WTC11 (cell line): ENCODE results near the gene PNISR. TPM values are rescaled to one million over a fixed set of nuclear protein-coding genes. Genes with fewer than 3 reads are reported as not detected.
A peak's percentile ranks its signal among the peaks of the same experiment; 100 is the strongest.

Experiments used
- ATAC-seq: fragments of 200-7000 bp; cut with Tn5 transposase; 2 replicates; pipeline ENCODE4 v1.10.0; 2021; ENCODE audit warnings: mild to moderate bottlenecking, moderate library complexity
- CTCF ChIA-PET: fragments of 300-600 bp; sonication (Branson Sonifier 250); formaldehyde crosslinking; loops from one replicate; lab custom pipeline; 2021; ENCODE audit warnings: antibody characterized with exemption; lab: Charles Lee
- POLR2A ChIA-PET: fragments of 350-600 bp; sonication (Branson Sonifier 250); formaldehyde crosslinking; loops from one replicate; lab custom pipeline; 2021; ENCODE audit warnings: antibody characterized with exemption; lab: Charles Lee
- DNase-seq: peaks from one replicate; pipeline ENCODE4 v3.0.0; 2021; ENCODE audit warnings: low spot score
- H3K27ac Mint-ChIP-seq: 2 replicates; pipeline ENCODE4 v1.8.0; 2021; ENCODE audit warnings: mixed read lengths
- H3K27me3 Mint-ChIP-seq: 2 replicates; pipeline ENCODE4 v1.8.0; 2021; ENCODE audit warnings: low read depth, mild to moderate bottlenecking, moderate library complexity, mixed read lengths
- H3K36me3 Mint-ChIP-seq: 2 replicates; pipeline ENCODE4 v1.8.0; 2021; ENCODE audit warnings: mixed read lengths
- H3K4me1 Mint-ChIP-seq: 2 replicates; pipeline ENCODE4 v1.8.0; 2022; ENCODE audit warnings: mixed read lengths
- H3K4me3 Mint-ChIP-seq: 2 replicates; pipeline ENCODE4 v1.8.0; 2021; ENCODE audit warnings: mild to moderate bottlenecking, moderate library complexity, mixed read lengths
- H3K9me3 Mint-ChIP-seq: 2 replicates; pipeline ENCODE4 v1.8.0; 2021; ENCODE audit warnings: mixed read lengths
- CBFB ChIP-seq: sonication (generic); formaldehyde crosslinking; IDR thresholded peaks from 2 replicates; pipeline ENCODE4 v1.8.1; 2022; ENCODE audit warnings: mild to moderate bottlenecking, low read depth, missing genetic modification reagents
- CREM ChIP-seq: sonication (generic); formaldehyde crosslinking; IDR thresholded peaks from 2 replicates; pipeline ENCODE4 v1.8.1; 2022; ENCODE audit warnings: mild to moderate bottlenecking, missing genetic modification reagents, moderate library complexity
- E2F4 ChIP-seq: sonication (generic); formaldehyde crosslinking; IDR thresholded peaks from 2 replicates; pipeline ENCODE4 v1.8.1; 2022; ENCODE audit warnings: low read depth, mild to moderate bottlenecking, moderate library complexity, missing genetic modification reagents, borderline replicate concordance
- E2F5 ChIP-seq: sonication (generic); formaldehyde crosslinking; IDR thresholded peaks from 2 replicates; pipeline ENCODE4 v1.8.1; 2022; ENCODE audit warnings: mild to moderate bottlenecking, moderate library complexity, missing genetic modification reagents
- ELF4 ChIP-seq: sonication (generic); formaldehyde crosslinking; IDR thresholded peaks from 2 replicates; pipeline ENCODE4 v1.8.1; 2022; ENCODE audit warnings: low read depth, mild to moderate bottlenecking, moderate library complexity, missing genetic modification reagents
- FOXP1 ChIP-seq: sonication (generic); formaldehyde crosslinking; IDR thresholded peaks from 2 replicates; pipeline ENCODE4 v1.8.0; 2022; ENCODE audit warnings: missing genetic modification reagents, mild to moderate bottlenecking, moderate library complexity, borderline replicate concordance
- GRHL2 ChIP-seq: fragments of 250-450 bp; sonication (Bioruptor Pico); IDR thresholded peaks from 2 replicates; pipeline ENCODE4 v1.8.0; 2022; ENCODE audit warnings: mild to moderate bottlenecking, moderate library complexity; ENCODE audit not compliant: insufficient replicate concordance, severe bottlenecking
- HMGXB4 ChIP-seq: sonication (generic); formaldehyde crosslinking; IDR thresholded peaks from 2 replicates; pipeline ENCODE4 v1.8.1; 2023; ENCODE audit warnings: mild to moderate bottlenecking, moderate library complexity, missing genetic modification reagents
- KAT7 ChIP-seq: sonication (generic); formaldehyde crosslinking; IDR thresholded peaks from 2 replicates; pipeline ENCODE4 v1.8.1; 2023; ENCODE audit warnings: missing genetic modification reagents, mild to moderate bottlenecking, borderline replicate concordance
- MAX ChIP-seq: sonication (generic); formaldehyde crosslinking; IDR thresholded peaks from 2 replicates; pipeline ENCODE4 v1.8.0; 2022; ENCODE audit warnings: mild to moderate bottlenecking, missing genetic modification reagents
- MYBL2 ChIP-seq: sonication (generic); formaldehyde crosslinking; IDR thresholded peaks from 2 replicates; pipeline ENCODE4 v1.8.1; 2023; ENCODE audit warnings: mild to moderate bottlenecking, moderate library complexity, missing genetic modification reagents
- NR1H2 ChIP-seq: sonication (generic); formaldehyde crosslinking; IDR thresholded peaks from 2 replicates; pipeline ENCODE4 v1.9.0; 2021; ENCODE audit warnings: mild to moderate bottlenecking, moderate library complexity, missing genetic modification reagents
- USF2 ChIP-seq: sonication (generic); formaldehyde crosslinking; IDR thresholded peaks from 2 replicates; pipeline ENCODE4 v1.8.1; 2023; ENCODE audit warnings: mild to moderate bottlenecking, missing genetic modification reagents, moderate library complexity
- ZBTB21 ChIP-seq: sonication (generic); formaldehyde crosslinking; IDR thresholded peaks from 2 replicates; pipeline ENCODE4 v1.8.1; 2023; ENCODE audit warnings: mild to moderate bottlenecking, missing genetic modification reagents, borderline replicate concordance
- ZNF121 ChIP-seq: sonication (generic); formaldehyde crosslinking; IDR thresholded peaks from 2 replicates; pipeline ENCODE4 v1.8.0; 2023; ENCODE audit warnings: missing genetic modification reagents
- ZNF232 ChIP-seq: sonication (generic); formaldehyde crosslinking; IDR thresholded peaks from 2 replicates; pipeline ENCODE4 v1.8.0; 2022; ENCODE audit warnings: mild to moderate bottlenecking, missing genetic modification reagents
- ZNF281 ChIP-seq: sonication (generic); formaldehyde crosslinking; IDR thresholded peaks from 2 replicates; pipeline ENCODE4 v1.8.0; 2023; ENCODE audit warnings: mild to moderate bottlenecking, missing genetic modification reagents
- ZNF423 ChIP-seq: fragments of 250-450 bp; sonication (Bioruptor Pico); IDR thresholded peaks from 2 replicates; pipeline ENCODE4 v2.1.2; 2022; ENCODE audit warnings: mild to moderate bottlenecking, moderate library complexity
- total RNA-seq: library from RNA; stranded (reverse); gene quantifications from 3 replicates; pipeline ENCODE4 v1.2.3, GENCODE V29; 2021

Gene PNISR
- total RNA-seq, 1 experiment from 2014 or later = 156 TPM

GRCh38 chr6:99353126-99353525 is 72.0 kb downstream of the PNISR start:
- CTCF ChIA-PET = no interaction called here
- H3K9me3 Mint-ChIP-seq = no peaks in the 10 kb centered on the region
- 0 out of 2 replicates have a peak, but pooled peaks have one; percentile 37 for TF ChIP-seq ZNF121 (CRISPR knock-in tag)
- TF ChIP-seq ZNF423 (CRISPR knock-in tag) = no peak
- TF ChIP-seq, all 79 proteins: peak for 1
- Mint-ChIP-seq H3K4me3 (no peak overlapping the region), H3K27ac (no peak overlapping the region), H3K27me3 (peaks cover 17% of the 10 kb centered on the region), H3K4me1 (peaks cover 15% of the 10 kb centered on the region), H3K36me3 (no peaks in the 10 kb centered on the region)
- no peak for DNase-seq
- POLR2A ChIA-PET = no interaction called here
- no peak for ATAC-seq

- DNase-seq = peak; percentile 18
- peaks cover 10% of the 10 kb centered on the region for H3K27me3 Mint-ChIP-seq
- no peak for ATAC-seq
- TF ChIP-seq HMGXB4 (CRISPR knock-in tag) = no peak
- TF ChIP-seq USF2 (CRISPR knock-in tag) = peak; percentile 36; the same call in 1 of the 2 replicates
- TF ChIP-seq, all 79 proteins: peak for 1
- H3K9me3 Mint-ChIP-seq = no peaks in the 10 kb centered on the region
- CTCF ChIA-PET = interaction anchor here (1.1 kb wide), 1 partner anchor 20 kb away, joined by 4 read pairs; no protein-coding TSS in a partner anchor
- no peaks in the 10 kb centered on the region for H3K36me3 Mint-ChIP-seq
- no peak overlapping the region for H3K27ac Mint-ChIP-seq
- peaks cover 32% of the 10 kb centered on the region for H3K4me1 Mint-ChIP-seq
- H3K4me3 Mint-ChIP-seq = peak overlapping the region; percentile 81
- POLR2A ChIA-PET = no interaction called here
Observed at GRCh38 chr6:99350573-99350972, 74.5 kb downstream of the PNISR start.

GRCh38 chr6:99349171-99350141 is 75.7 kb downstream of the PNISR start, which contains the start of gene FAXC:
Gene FAXC, minus strand, starts transcription at chr6:99349674. Its CDS starts 302 bp downstream, at chr6:99349372.
- peak within 1 kb of the TSS; percentile 65; the same call in 1 of the 2 replicates for H3K27ac Mint-ChIP-seq
- no peaks in the 10 kb centered on the region for H3K36me3 Mint-ChIP-seq
- H3K4me3 Mint-ChIP-seq = peak within 1 kb of the TSS; percentile 81
- DNase-seq = peak; percentile 75
- ATAC-seq = peak; percentile 78
- CTCF ChIA-PET = interaction anchor here (0.6 to 1.4 kb wide), 6 partner anchors 11 to 76 kb away, joined by 3 to 5 read pairs (median 3); partner anchors contain the start of gene PNISR
- peaks cover 34% of the 10 kb centered on the region for H3K4me1 Mint-ChIP-seq
- no peaks in the 10 kb centered on the region for H3K9me3 Mint-ChIP-seq
- TF ChIP-seq ELF4 (CRISPR knock-in tag) (peak; percentile 53; the same call in 1 of the 2 replicates), MYBL2 (CRISPR knock-in tag) (0 out of 2 replicates have a peak, but pooled peaks have one; percentile 8), E2F5 (CRISPR knock-in tag) (0 out of 2 replicates have a peak, but pooled peaks have one; percentile 33), ZNF232 (0 out of 2 replicates have a peak, but pooled peaks have one; percentile 45), CREM (CRISPR knock-in tag) (0 out of 2 replicates have a peak, but pooled peaks have one; percentile 25), FOXP1 (CRISPR knock-in tag) (peak; percentile 26; the same call in 1 of the 2 replicates), NR1H2 (CRISPR knock-in tag) (no peak), E2F4 (no peak), ZBTB21 (CRISPR knock-in tag) (no peak), ZNF281 (CRISPR knock-in tag) (no peak), HMGXB4 (CRISPR knock-in tag) (peak; percentile 72), CBFB (CRISPR knock-in tag) (peak; percentile 19; the same call in 1 of the 2 replicates), KAT7 (CRISPR knock-in tag) (peak; percentile 70; the same call in 1 of the 2 replicates), GRHL2 (no peak), MAX (CRISPR knock-in tag) (peak; percentile 52; the same call in 1 of the 2 replicates)
- POLR2A ChIA-PET = interaction anchor here (1.3 to 3.1 kb wide), 3 partner anchors 12 to 219 kb away, joined by 4 to 17 read pairs (median 7); partner anchors contain the start of genes CCNC and COQ3
- H3K27me3 Mint-ChIP-seq = peaks cover 10% of the 10 kb centered on the region
